ENCODE measurements around the gene KRTAP10-10.

DNA sequence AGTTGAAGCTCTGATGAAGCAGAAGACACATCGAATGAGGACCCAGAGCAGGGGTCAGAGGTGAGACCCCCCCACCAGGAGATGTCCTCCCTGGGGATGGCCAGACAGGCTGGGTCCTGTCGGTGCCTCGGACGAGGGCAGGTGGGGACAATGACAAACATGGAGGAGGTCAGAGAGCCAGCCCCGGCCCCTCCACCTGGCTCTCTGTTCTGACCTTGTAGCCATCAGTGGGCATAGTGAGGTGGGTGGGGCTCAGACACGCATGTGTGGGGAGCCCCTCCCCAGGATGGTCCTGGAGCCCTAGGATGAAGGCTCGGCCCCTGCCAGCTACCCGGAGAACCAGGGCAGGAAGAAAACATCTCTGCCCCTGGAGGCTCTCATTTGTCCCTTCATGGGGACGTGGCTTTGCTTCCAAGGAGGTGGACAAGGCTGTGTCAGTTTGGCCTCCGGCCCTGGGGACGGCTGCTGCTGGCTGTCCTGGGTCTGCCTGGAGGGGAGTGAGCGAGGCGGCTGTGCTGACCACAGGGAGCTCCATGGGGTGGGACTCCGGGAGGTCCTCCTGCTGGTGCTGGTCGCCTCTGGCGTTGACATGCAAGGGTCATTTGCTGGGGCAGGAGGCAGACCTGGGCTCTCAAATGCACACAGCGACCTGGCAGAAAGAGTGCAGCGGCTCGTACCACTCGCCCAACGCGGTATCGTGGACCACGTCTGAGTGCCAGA lies 47.4 kb upstream of the KRTAP10-10 start:
- no peak for TF ChIP-seq CTCF (IDR thresholded peaks at IDR 0.05)
- TF ChIP-seq POLR2A (IDR thresholded peaks at IDR 0.05): no peak
